Subcutaneous adipose tissue (tissue), 4 donors: ENCODE data around the gene ABHD11. TPM values are rescaled to one million over a fixed set of nuclear protein-coding genes. Genes with fewer than 3 reads are reported as not detected.

ENCODE experiments used
- total RNA-seq, 4 donors: library from RNA; depleted of rRNA; stranded (reverse); fragments of >200 nt; gene quantifications; one replicate each; pipeline ENCODE4 v1.1.0, GENCODE V29; 2016
- TF ChIP-seq, protein P1 (sequence below): fragments of 450-650 bp; IDR thresholded peaks from one replicate; pipeline ENCODE4 v1.5.1; 2016; ENCODE audit warnings: low read depth, mild to moderate bottlenecking, control low read depth, antibody characterized with exemption, moderate library complexity

Gene ABHD11
- total RNA-seq, 4 donors from 2014 or later = 8.5 to 13.8 (median 11.5) TPM

DNA sequence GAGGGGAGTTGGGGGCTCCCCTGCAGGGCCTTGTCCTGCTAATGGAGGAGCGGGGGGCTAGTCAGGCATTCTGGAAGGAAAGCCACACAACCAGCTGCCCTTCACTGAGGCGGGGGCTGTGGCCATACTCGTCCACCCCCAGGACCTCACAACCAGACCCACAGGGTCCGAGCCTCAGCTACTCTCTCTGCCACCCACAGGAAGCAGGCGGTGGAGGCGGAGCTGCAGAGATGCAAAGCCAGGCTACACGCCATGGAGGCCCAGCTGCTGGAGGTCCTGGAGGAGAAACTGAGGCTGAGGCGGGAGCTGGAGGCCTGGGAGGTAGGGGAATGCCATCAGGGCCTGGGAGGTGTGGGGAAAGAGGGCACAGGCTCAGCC, 3.1 kb downstream of the ABHD11 start:
- TF ChIP-seq, protein P1, sequence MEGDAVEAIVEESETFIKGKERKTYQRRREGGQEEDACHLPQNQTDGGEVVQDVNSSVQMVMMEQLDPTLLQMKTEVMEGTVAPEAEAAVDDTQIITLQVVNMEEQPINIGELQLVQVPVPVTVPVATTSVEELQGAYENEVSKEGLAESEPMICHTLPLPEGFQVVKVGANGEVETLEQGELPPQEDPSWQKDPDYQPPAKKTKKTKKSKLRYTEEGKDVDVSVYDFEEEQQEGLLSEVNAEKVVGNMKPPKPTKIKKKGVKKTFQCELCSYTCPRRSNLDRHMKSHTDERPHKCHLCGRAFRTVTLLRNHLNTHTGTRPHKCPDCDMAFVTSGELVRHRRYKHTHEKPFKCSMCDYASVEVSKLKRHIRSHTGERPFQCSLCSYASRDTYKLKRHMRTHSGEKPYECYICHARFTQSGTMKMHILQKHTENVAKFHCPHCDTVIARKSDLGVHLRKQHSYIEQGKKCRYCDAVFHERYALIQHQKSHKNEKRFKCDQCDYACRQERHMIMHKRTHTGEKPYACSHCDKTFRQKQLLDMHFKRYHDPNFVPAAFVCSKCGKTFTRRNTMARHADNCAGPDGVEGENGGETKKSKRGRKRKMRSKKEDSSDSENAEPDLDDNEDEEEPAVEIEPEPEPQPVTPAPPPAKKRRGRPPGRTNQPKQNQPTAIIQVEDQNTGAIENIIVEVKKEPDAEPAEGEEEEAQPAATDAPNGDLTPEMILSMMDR = no peak

DNA sequence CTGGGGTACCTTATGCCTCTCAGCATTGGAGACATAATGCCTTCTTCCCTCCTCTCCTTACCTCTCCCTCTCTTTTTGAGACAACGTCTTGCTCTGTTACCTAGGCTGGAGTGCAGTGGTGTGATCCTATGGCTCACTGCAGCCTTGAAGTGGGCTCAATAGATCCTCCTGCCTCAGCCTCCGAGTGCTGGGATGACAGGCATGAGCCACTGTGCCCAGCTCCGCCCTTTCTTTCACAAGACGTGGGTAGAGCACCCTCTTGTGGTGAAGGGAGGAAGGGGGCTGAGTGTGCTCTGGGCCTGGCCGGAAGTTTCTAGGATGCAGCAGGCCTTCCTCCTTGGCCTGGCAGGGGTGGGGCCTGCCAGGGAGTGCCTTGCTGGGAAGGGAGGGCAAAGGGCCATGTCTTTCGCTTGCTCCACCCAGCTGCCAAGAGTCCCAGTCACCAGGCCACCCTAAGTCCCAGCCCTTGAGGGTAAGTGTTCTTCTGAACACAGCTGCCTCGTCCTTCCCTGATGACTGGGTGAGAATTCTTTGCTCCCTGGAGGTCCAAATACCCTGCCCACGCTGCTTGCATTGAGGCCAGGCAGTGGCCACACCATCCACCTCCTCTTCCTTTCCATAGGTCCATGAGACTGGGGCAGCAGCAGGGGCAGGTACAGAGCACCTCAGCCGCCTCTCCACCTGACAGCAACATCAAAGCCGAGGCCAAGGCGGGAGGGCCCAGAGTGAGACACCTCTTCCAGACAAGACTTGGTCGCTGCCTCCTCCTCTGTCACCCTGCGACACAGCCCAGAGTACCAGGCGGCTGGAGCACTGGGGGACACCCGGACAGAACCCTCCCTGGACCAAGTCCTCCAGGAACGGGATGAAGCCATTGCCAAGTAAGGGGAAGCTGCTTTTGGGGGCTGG, 3.7 kb downstream of the ABHD11 start:
- TF ChIP-seq, protein P1 = no peak

DNA sequence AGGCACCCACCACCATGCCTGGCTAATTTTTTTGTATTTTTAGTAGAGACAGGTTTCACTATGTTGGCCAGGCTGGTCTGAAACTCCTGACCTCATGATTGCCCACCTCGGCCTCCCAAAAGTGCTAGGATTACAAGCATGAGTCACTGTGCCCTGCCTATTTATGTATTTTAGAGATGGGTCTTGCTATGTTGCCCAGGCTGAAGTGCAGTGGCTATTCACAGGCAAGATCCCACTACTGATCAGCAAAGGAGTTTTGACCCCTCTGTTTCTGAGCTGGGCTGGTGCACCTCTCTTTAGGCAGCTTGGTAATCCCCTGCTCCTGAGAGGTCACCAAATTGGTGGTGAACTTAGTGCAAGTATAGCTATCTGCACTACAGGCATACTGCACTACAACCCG, 6.2 kb downstream of the ABHD11 start:
- TF ChIP-seq, protein P1 = no peak

DNA sequence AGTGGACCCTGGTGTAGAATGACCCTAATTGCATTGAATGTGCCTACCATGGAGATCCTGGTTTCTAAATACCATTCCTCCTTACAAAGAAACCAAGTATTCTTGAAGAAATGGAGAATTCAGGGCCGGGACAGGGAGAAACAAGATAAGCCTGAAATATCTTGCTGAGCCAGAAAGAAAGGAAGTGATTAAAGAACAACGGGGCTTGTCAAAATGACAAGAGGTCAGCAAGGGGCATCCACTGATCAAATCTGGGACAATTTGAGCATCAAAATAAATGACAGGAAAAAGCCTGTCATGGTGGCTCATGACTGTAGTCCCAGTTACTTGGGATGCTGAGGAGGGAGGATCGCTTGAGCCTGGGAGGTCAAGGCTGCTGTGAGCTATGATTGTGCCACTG, 8.1 kb downstream of the ABHD11 start:
- TF ChIP-seq, protein P1 = no peak

DNA sequence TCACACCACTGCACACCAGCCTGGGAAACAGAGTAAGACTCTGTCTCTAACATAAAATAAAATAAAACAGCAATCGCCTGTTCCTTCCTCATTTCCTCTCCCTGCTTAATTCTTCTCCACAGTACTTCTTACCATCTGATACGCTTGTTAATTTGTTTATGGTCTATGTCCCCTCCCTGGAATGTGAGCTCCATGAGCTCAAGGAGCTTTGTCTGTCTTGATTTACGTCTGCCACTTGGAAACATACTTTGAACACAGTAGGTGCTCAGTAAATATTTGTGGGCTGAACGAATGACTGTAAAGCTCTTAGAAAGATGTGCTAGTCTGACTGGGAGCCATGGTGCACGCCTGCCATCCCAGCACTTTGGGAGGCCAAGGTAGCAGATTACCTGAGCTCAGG, 10.1 kb downstream of the ABHD11 start:
- TF ChIP-seq, protein P1 = no peak

DNA sequence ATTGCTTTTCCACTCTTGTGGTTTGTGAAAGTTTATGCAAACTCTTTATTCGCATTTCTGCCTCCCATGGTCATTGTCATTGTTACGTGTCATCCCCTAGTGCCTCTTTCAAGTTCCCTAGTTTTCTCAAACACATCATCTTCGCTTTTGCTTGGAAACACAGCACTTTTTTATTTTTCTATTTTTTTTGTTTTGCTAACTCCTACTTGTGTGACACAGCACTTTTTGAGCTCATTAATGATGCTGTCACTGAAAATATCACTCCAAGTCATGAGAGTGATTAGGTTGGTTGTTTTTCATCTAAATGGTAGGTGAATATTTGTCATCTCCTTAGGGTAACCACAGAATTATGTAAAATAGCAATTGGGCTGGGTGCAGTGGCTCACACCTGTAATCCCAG, 10.7 kb downstream of the ABHD11 start:
- TF ChIP-seq, protein P1 = no peak

DNA sequence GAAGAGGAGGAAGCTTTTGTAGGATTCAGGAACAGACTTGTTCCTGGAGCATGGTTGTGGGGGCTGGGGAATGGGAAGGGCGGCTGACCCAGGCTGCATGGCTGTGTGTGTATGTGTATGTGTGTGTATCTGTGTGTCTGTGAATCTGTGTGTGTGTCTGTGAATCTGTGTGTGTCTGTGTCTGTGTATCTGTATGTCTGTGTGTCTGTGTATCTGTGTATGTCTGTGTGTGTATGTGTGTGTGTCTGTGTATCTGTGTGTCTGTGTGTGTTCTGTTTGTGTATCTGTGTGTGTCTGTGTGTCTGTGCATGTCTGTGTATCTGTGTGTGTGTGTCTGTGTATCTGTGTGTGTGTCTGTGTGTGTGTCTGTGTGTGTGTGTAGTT, 12.5 kb downstream of the ABHD11 start:
- TF ChIP-seq, protein P1 = no peak
